Measurements from ENCODE around the gene ASXL2.

GRCh38 chr2:25851740-25852503 lies 26.4 kb downstream of the ASXL2 start:
- TF ChIP-seq POLR2AphosphoS5 (IDR thresholded peaks at IDR 0.05): no peak
- no peak for TF ChIP-seq POLR2A (IDR thresholded peaks at IDR 0.05)
- peak; percentile 57 to 78 (median 73) for TF ChIP-seq CTCF (IDR thresholded peaks at IDR 0.05)

Measured in upper lobe of left lung (tissue), 4 donors.